Measurements from ENCODE around the gene MBD6. TPM values are rescaled to one million over a fixed set of nuclear protein-coding genes. Genes with fewer than 3 reads are reported as not detected.

Gene MBD6
- total and polyA plus RNA-seq, 2 of the 8 experiments (the other 6 are each of a cell fraction or from before 2014, with no cell fraction given) = 3.9 to 32.3 TPM

DNA sequence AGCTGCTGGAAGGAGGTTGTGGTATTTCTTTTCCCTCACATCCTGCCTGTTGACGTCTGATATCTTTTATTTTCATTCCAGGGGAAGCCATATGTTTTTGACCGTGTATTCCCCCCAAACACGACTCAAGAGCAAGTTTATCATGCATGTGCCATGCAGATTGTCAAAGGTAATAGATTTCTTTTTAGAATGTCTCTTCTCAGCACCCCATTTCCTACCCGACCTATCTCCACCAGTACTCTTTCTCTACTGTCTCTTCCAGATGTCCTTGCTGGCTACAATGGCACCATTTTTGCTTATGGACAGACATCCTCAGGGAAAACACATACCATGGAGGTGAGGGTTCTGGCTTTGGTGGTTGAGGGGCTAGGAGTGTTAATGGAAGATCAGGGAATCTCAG, 40.7 kb downstream of the MBD6 start:
- H2BK20ac ChIP-seq (ENCODE audit: low read length) = no peak overlapping the region
- H2AK5ac ChIP-seq (ENCODE audit: low read depth, low read length) = no peak overlapping the region
- H3K23me2 ChIP-seq (ENCODE audit: low read depth, low read length) = no peaks in the 10 kb centered on the region
- TF ChIP-seq SRF (IDR thresholded peaks at IDR 0.05; ENCODE audit: low read depth, low read length) (no peak), EGR1 (IDR thresholded peaks at IDR 0.05; ENCODE audit: borderline replicate concordance, low read depth, low read length) (no peak), TEAD4 (IDR thresholded peaks at IDR 0.05; ENCODE audit: low read depth, low read length) (no peak), ASH2L (IDR thresholded peaks at IDR 0.05; ENCODE audit: low read length) (no peak), RFX5 (IDR thresholded peaks at IDR 0.05; ENCODE audit: borderline replicate concordance, low read depth, low read length) (no peak), POU5F1 (IDR thresholded peaks at IDR 0.05; ENCODE audit: low read depth, low read length) (no peak), SP1 (IDR thresholded peaks at IDR 0.05; ENCODE audit: low read depth, low read length) (no peak), JUND (IDR thresholded peaks at IDR 0.05; ENCODE audit: low read length) (no peak), BCL11A (IDR thresholded peaks at IDR 0.05; ENCODE audit: low read depth in 2 of 2, low read length in 2 of 2) (no peak)
- TF ChIP-seq, protein P1, sequence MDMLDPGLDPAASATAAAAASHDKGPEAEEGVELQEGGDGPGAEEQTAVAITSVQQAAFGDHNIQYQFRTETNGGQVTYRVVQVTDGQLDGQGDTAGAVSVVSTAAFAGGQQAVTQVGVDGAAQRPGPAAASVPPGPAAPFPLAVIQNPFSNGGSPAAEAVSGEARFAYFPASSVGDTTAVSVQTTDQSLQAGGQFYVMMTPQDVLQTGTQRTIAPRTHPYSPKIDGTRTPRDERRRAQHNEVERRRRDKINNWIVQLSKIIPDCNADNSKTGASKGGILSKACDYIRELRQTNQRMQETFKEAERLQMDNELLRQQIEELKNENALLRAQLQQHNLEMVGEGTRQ (IDR thresholded peaks at IDR 0.05; ENCODE audit: low read length) = no peak
- TF ChIP-seq, protein P2, sequence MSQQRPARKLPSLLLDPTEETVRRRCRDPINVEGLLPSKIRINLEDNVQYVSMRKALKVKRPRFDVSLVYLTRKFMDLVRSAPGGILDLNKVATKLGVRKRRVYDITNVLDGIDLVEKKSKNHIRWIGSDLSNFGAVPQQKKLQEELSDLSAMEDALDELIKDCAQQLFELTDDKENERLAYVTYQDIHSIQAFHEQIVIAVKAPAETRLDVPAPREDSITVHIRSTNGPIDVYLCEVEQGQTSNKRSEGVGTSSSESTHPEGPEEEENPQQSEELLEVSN (IDR thresholded peaks at IDR 0.05) = no peak
- no peak overlapping the region for H3K4me3 ChIP-seq (ENCODE audit: extremely low read depth in 1 of 4, insufficient read depth in 2 of 4, low read depth in 3 of 4, low read length in 4 of 4)
- POLR2A ChIA-PET (ENCODE audit: partially characterized antibody) = interaction anchor here (0.7 kb wide), 1 partner anchor 13 kb away, joined by 3 read pairs; no protein-coding TSS in a partner anchor
- WGBS, 2 experiments (ENCODE audit: extremely low coverage in 1 of 2, insufficient coverage in 1 of 2, insufficient read length in 1 of 2, insufficient replicate concordance in 2 of 2, low coverage in 1 of 2, low lambda C conversion rate in 2 of 2, missing lambda C conversion rate in 1 of 2) = 79% methylated on average over 4 of the region's 4 CpGs; no CpG with 5 or more reads in 1 of the 2 experiments
- DNase-seq (ENCODE audit: low read depth in 1 of 2, low spot score in 2 of 2) (no peak), FAIRE-seq (no peak)
- H3K79me1 ChIP-seq (ENCODE audit: low read depth, low read length) = no peaks in the 10 kb centered on the region
- H2BK15ac ChIP-seq (ENCODE audit: low read length) = no peak overlapping the region
- H4K5ac ChIP-seq (ENCODE audit: insufficient read length, low read depth, low read length) = no peak overlapping the region
- no peak overlapping the region for H4K8ac ChIP-seq (ENCODE audit: extremely low read depth, insufficient read depth, low read length)
- CTCF ChIA-PET (ENCODE audit: partially characterized antibody) = no interaction called here
- no peak overlapping the region for H3K4ac ChIP-seq (replicated peaks; ENCODE audit: insufficient read length, low read depth, low read length)
- no peak overlapping the region for H2AFZ ChIP-seq (ENCODE audit: low read length)
- H3K4me1 ChIP-seq (replicated peaks in 1 of 4; ENCODE audit: control insufficient read depth in 3 of 4, insufficient read depth in 4 of 4, low read length in 3 of 4) = no peaks in the 10 kb centered on the region
- H2BK12ac ChIP-seq (ENCODE audit: low read depth, low read length) = no peak overlapping the region
- H3K4me2 ChIP-seq (ENCODE audit: insufficient read depth in 1 of 2, low read depth in 2 of 2, low read length in 2 of 2) = no peak overlapping the region
- no peak overlapping the region for H3K23ac ChIP-seq (ENCODE audit: insufficient read length)
- H3K79me2 ChIP-seq (ENCODE audit: control insufficient read depth in 1 of 2, insufficient read depth in 2 of 2, low read length in 2 of 2) = peaks cover 0 to 4% of the 10 kb centered on the region in 2 experiments; a peak in 1 of 4 replicates
- H3K18ac ChIP-seq (ENCODE audit: extremely low read depth, low read length) = no peak overlapping the region
- peaks cover 0 to 2% of the 10 kb centered on the region in 2 experiments for H4K20me1 ChIP-seq (replicated peaks in 1 of 2; ENCODE audit: control insufficient read depth in 1 of 2, insufficient read depth in 2 of 2, low read length in 2 of 2)
- H3K27ac ChIP-seq (ENCODE audit: low read depth, low read length) = no peak overlapping the region
- H3K9me3 ChIP-seq (ENCODE audit: insufficient read depth in 2 of 2, low read depth in 1 of 2, low read length in 1 of 2) = no peaks in the 10 kb centered on the region
- no peak overlapping the region for H2BK120ac ChIP-seq (replicated peaks; ENCODE audit: low read depth, low read length)
- H3K27me3 ChIP-seq (replicated peaks in 1 of 4; ENCODE audit: control insufficient read depth in 3 of 4, extremely low read depth in 1 of 4, insufficient read depth in 3 of 4, low read length in 3 of 4) = no peaks in the 10 kb centered on the region
- H3K36me3 ChIP-seq (ENCODE audit: control insufficient read depth in 2 of 4, insufficient read depth in 4 of 4, low read length in 3 of 4) = peaks cover 2 to 30% (median 19%) of the 10 kb centered on the region in 4 experiments; a peak in 6 of 8 replicates
- H3K56ac ChIP-seq (replicated peaks; ENCODE audit: insufficient read length, low read depth, low read length) = no peak overlapping the region
- H2BK5ac ChIP-seq (ENCODE audit: low read depth, low read length) = no peak overlapping the region
- no peak overlapping the region for H3K14ac ChIP-seq (ENCODE audit: insufficient read length)
- H4K91ac ChIP-seq (replicated peaks; ENCODE audit: insufficient read length, low read length) = no peak overlapping the region
- H3K9ac ChIP-seq (replicated peaks in 1 of 4; ENCODE audit: extremely low read depth in 1 of 4, low read depth in 3 of 4, low read length in 3 of 4) = no peak overlapping the region

Measured in H1 (cell line).